Measurements from ENCODE around the gene FAM124B.
A peak's percentile ranks its signal among the peaks of the same experiment; 100 is the strongest.

Gene FAM124B

GRCh38 chr2:224379986-224380385 is 21.9 kb downstream of the FAM124B start:
- DNase-seq, result no peak

GRCh38 chr2:224379172-224379571 is 22.7 kb downstream of the FAM124B start:
- no peak for DNase-seq

GRCh38 chr2:224378701-224379097 is 23.2 kb downstream of the FAM124B start:
- DNase-seq, result no peak

GRCh38 chr2:224377751-224378700 is 23.9 kb downstream of the FAM124B start:
- no peak for DNase-seq

GRCh38 chr2:224372641-224373040 is 29.3 kb downstream of the FAM124B start:
- DNase-seq, result no peak

- peak; percentile 12 for DNase-seq
Observed at GRCh38 chr2:224369028-224369632, 32.8 kb downstream of the FAM124B start.

- DNase-seq, result no peak
Observed at GRCh38 chr2:224366267-224366844, 35.6 kb downstream of the FAM124B start.

- DNase-seq, result no peak
Observed at GRCh38 chr2:224365331-224365730, 36.6 kb downstream of the FAM124B start.

- DNase-seq, result no peak
Observed at GRCh38 chr2:224363281-224363680, 38.6 kb downstream of the FAM124B start.

GRCh38 chr2:224362094-224362493 is 39.8 kb downstream of the FAM124B start:
- no peak for DNase-seq

GRCh38 chr2:224360801-224361251 is 41.1 kb downstream of the FAM124B start:
- no peak for DNase-seq

- DNase-seq, result no peak
Observed at GRCh38 chr2:224359569-224359968, 42.3 kb downstream of the FAM124B start.

GRCh38 chr2:224357098-224357901 is 44.6 kb downstream of the FAM124B start:
- peak; percentile 63 for DNase-seq

GRCh38 chr2:224354632-224355211 is 47.2 kb downstream of the FAM124B start:
- no peak for DNase-seq

- no peak for DNase-seq
Observed at GRCh38 chr2:224350703-224351102, 51.2 kb downstream of the FAM124B start.

GRCh38 chr2:224349396-224349795 is 52.5 kb downstream of the FAM124B start:
- no peak for DNase-seq

GRCh38 chr2:224347176-224348051 is 54.5 kb downstream of the FAM124B start:
- DNase-seq, result no peak

- DNase-seq, result no peak
Observed at GRCh38 chr2:224345492-224345891, 56.4 kb downstream of the FAM124B start.

- no peak for DNase-seq
Observed at GRCh38 chr2:224343226-224343625, 58.7 kb downstream of the FAM124B start.

- no peak for DNase-seq
Observed at GRCh38 chr2:224335991-224336390, 65.9 kb downstream of the FAM124B start.

GRCh38 chr2:224334726-224335125 is 67.2 kb downstream of the FAM124B start:
- DNase-seq, result no peak

Data from CD4-positive, alpha-beta T cell treated with Interleukin-6 for 4 hours (primary cell).